Liver (tissue), 3 donors: Measurements from ENCODE around the gene GPR107.

Source experiments
- CTCF ChIP-seq: fragments of 150-350 bp; IDR thresholded peaks from 2 replicates; pipeline ENCODE4 v1.5.1; 2017; ENCODE audit warnings: improper control_type of control experiment, low read depth, low read length; ENCODE audit not compliant: missing input control
- FOXA2 ChIP-seq: IDR thresholded peaks from 2 replicates; pipeline ENCODE4 v1.6.1; 2016; ENCODE audit warnings: antibody characterized with exemption
- RAD21 ChIP-seq, 2 donors: IDR thresholded peaks; 2 replicates each; pipeline ENCODE4 v1.6.1; 2016; ENCODE audit warnings: antibody characterized with exemption in 2 of 2, mild to moderate bottlenecking in 2 of 2
- REST ChIP-seq: IDR thresholded peaks from 2 replicates; pipeline ENCODE4 v1.6.1; 2016; ENCODE audit warnings: antibody characterized with exemption, mild to moderate bottlenecking
- TAF1 ChIP-seq: conservative IDR thresholded peaks from 2 replicates; pipeline ENCODE4 v1.6.1; 2016; ENCODE audit warnings: antibody characterized with exemption, mild to moderate bottlenecking
- ZBTB33 ChIP-seq: IDR thresholded peaks from 2 replicates; pipeline ENCODE4 v1.6.1; 2016; ENCODE audit warnings: antibody characterized with exemption
- donor health status: healthy.
- donor health status: healthy.

GRCh38 chr9:130120299-130120587 lies 66.5 kb downstream of the GPR107 start:
- TF ChIP-seq FOXA2 (no peak), CTCF (no peak), REST (no peak), ZBTB33 (no peak), RAD21 (IDR thresholded peaks at IDR 0.05) (no peak), TAF1 (no peak)
